Duodenal mucosa (tissue), 2 donors: ENCODE results near the gene FAM228B.
"Not testable (repeated sequence)": the region's sequence is repeated elsewhere in the genome, so short reads cannot be mapped to it uniquely, and the experiment has no call there.

Experiments
- H3K27ac ChIP-seq: one replicate; pipeline ENCODE4 v1.7.0; 2013; ENCODE audit warnings: low read depth, low read length
- H3K27me3 ChIP-seq, 2 donors: one replicate each; pipeline ENCODE4 v1.7.0; 2013; ENCODE audit warnings: low read length in 2 of 2, control low read depth in 1 of 2; ENCODE audit not compliant: insufficient read depth in 2 of 2, control insufficient read depth in 1 of 2
- H3K36me3 ChIP-seq, 2 donors: one replicate each; pipeline ENCODE4 v1.7.0; 2013; ENCODE audit warnings: low read length in 2 of 2, control low read depth in 1 of 2; ENCODE audit not compliant: insufficient read depth in 2 of 2, control insufficient read depth in 1 of 2
- H3K4me1 ChIP-seq, 2 donors: one replicate each; pipeline ENCODE4 v1.7.0; 2013; ENCODE audit warnings: low read length in 2 of 2, control low read depth in 1 of 2; ENCODE audit not compliant: insufficient read depth in 2 of 2, control insufficient read depth in 1 of 2
- H3K4me3 ChIP-seq, 2 donors: one replicate each; pipeline ENCODE4 v1.7.0; 2013; ENCODE audit warnings: low read length in 2 of 2, low read depth in 1 of 2
- H3K9ac ChIP-seq, 2 donors: one replicate each; pipeline ENCODE4 v1.7.0; 2013; ENCODE audit warnings: low read length in 2 of 2, low read depth in 1 of 2
- H3K9me3 ChIP-seq, 2 donors: one replicate each; pipeline ENCODE4 v1.7.0; 2013; ENCODE audit warnings: low read length in 2 of 2, control low read depth in 1 of 2; ENCODE audit not compliant: control insufficient read depth in 1 of 2

FAM228B gene

DNA sequence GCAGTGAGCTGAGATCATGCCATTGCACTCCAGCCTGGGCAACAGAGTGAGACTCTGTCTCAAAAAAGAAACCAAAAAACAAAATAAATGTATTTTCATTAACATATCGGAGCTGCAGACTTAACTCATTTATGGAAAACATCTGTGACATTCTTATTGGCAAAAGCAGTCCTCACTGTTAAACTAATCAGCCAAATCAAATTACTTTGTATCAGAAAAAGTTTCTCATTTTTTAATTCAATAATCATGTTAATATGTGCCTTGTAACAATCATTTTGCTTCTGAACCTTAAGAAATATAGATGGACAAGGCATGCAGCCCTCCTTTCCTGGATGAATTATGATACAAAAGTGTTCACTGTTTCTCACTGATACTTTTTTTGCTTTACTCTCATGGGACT, 20.6 kb upstream of the FAM228B start:
- H3K9ac ChIP-seq, result no peak overlapping the region
- no peak overlapping the region for H3K4me3 ChIP-seq
- no peaks in the 10 kb centered on the region for H3K36me3 ChIP-seq
- no peak overlapping the region for H3K27ac ChIP-seq
- H3K4me1 ChIP-seq, result no peaks in the 10 kb centered on the region
- no peaks in the 10 kb centered on the region for H3K9me3 ChIP-seq
- H3K27me3 ChIP-seq, result no peaks in the 10 kb centered on the region

DNA sequence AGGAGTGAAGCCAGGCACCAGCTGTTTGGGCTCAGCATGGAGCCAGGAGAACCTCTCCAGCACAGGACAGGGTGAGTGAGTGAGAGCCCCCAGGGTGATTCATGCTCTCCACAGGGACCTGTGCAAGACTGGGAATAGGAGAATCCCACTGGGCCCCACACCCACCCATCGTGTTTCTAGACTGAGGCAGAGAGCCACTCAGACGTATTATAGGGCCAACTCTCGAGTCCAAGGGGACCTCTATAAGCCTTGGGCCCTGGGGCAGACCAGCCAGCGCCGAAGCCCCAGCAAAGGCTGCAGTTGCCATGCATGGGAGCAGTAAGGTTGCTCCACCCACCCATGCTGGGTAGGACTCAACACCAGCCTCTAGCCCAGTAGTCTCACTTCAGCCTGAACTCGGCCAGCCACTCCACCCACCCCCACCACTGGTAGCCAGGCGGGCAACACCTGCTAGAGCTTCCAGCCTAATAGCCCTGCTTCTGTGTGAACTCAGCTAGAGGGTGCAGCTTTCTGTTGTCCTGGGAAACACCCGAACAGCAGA, 19.1 kb upstream of the FAM228B start:
- H3K27me3 ChIP-seq, result no peaks in the 10 kb centered on the region
- no peak overlapping the region for H3K27ac ChIP-seq
- H3K4me3 ChIP-seq, result no peak overlapping the region
- H3K9me3 ChIP-seq, result no peaks in the 10 kb centered on the region
- no peaks in the 10 kb centered on the region for H3K4me1 ChIP-seq
- no peaks in the 10 kb centered on the region for H3K36me3 ChIP-seq
- H3K9ac ChIP-seq, result no peak overlapping the region

DNA sequence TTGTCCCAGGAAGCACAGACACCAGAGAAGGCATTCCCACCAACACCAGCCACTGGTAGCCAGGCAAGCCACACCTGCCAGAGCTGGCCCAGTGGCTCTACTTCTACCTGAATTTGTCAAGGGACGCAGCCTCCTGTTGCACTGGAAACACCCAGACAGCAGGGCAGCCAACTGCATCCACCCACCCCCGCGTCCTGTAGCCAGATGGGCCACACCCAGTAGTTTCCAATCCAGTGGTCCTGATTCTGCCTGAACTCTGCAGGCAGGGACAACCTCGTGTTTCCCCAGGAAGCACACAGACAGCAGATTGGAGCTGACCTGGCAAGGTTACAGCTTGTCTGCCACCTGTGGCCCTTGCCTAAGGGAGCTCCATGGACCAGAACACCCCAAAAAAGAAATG, 18.4 kb upstream of the FAM228B start:
- Histone ChIP-seq H3K27me3 (no peaks in the 10 kb centered on the region), H3K4me1 (no peaks in the 10 kb centered on the region), H3K36me3 (no peaks in the 10 kb centered on the region), H3K9me3 (no peaks in the 10 kb centered on the region), H3K27ac (no peak overlapping the region), H3K9ac (no peak overlapping the region), H3K4me3 (no peak overlapping the region)

DNA sequence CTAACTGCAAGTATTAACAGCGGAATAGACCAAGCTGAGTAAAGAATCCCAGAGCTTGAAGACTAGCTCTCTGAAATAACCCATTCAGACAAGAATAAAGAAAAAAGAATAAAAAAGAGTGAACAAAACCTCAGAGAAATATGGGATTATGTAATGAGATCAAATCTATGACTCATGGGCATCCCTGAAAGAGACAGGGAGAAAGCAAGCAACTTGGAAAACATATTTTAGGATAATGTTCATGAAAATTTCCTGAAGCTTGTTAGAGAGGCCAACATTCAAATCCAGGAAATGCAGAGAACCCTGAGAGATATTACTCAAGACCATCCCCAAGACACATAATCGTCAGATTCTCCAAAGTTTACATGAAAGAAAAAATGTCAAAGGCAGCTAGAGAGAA, 17.5 kb upstream of the FAM228B start:
- H3K4me3 ChIP-seq, result no peak overlapping the region
- H3K27ac ChIP-seq, result no peak overlapping the region
- H3K9me3 ChIP-seq, result no peaks in the 10 kb centered on the region
- no peak overlapping the region for H3K9ac ChIP-seq
- no peaks in the 10 kb centered on the region for H3K4me1 ChIP-seq
- no peaks in the 10 kb centered on the region for H3K36me3 ChIP-seq
- no peaks in the 10 kb centered on the region for H3K27me3 ChIP-seq

DNA sequence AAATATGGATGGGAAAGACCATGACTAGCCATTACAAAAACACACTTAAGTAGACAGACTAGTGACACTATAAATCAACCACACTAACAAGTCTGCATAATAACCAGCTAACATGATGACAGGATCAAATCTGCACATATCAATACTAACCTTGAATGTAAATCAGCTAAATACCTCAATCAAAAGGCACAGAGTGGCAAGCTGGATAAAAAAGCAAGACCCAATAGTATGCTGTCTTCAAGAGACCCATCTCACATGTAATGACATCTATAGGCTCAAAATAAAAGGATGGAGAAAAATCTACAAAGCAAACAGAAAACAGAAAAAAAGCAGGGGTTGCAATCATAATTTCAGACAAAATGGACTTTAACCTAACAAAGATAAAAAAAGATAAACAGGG, 16.5 kb upstream of the FAM228B start:
- Histone ChIP-seq H3K36me3 (no peaks in the 10 kb centered on the region), H3K27me3 (no peaks in the 10 kb centered on the region), H3K9ac (no peak overlapping the region), H3K4me1 (no peaks in the 10 kb centered on the region), H3K9me3 (no peaks in the 10 kb centered on the region), H3K4me3 (no peak overlapping the region), H3K27ac (no peak overlapping the region)

DNA sequence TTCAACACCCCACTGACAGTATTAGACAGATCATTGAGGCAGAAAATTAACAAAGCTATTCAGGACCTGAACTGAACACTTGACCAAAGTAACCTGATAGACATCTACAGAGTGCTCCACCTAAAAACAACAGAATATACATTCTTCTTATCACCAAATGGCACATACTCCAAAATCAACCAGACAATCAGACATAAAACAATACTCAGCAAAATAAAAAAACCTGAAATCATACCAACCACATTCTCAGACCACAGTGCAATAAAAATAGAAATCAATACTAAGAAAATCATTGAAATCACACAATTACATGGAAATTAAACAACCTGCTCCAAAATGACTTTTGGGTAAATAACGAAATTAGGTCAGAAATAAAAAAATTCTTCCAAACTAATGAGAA, 15.9 kb upstream of the FAM228B start:
- Histone ChIP-seq H3K36me3 (no peaks in the 10 kb centered on the region), H3K27ac (no peak overlapping the region), H3K27me3 (no peaks in the 10 kb centered on the region), H3K4me1 (no peaks in the 10 kb centered on the region), H3K9me3 (no peaks in the 10 kb centered on the region), H3K4me3 (no peak overlapping the region), H3K9ac (no peak overlapping the region)

DNA sequence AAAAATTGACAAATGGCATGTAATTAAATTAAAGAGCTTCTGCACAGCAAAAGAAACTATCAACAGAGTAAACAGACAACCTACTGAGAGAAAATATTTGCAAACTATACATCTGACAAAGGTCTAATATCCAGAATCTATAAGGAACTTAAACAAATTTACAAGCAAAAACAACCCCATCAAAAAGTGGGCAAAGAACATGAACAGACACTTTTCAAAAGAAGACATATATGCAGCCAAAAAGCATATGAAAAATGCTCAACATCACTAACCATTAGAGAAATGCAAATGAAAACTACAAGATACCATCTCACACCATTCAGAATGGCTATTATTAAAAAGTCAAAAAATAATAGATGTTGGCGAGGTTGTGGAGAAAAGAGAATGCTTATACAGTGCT, 13.8 kb upstream of the FAM228B start:
- H3K4me3 ChIP-seq, H3K27me3 ChIP-seq, H3K4me1 ChIP-seq, H3K9me3 ChIP-seq, H3K27ac ChIP-seq, H3K9ac ChIP-seq, H3K36me3 ChIP-seq: not testable (repeated sequence)

DNA sequence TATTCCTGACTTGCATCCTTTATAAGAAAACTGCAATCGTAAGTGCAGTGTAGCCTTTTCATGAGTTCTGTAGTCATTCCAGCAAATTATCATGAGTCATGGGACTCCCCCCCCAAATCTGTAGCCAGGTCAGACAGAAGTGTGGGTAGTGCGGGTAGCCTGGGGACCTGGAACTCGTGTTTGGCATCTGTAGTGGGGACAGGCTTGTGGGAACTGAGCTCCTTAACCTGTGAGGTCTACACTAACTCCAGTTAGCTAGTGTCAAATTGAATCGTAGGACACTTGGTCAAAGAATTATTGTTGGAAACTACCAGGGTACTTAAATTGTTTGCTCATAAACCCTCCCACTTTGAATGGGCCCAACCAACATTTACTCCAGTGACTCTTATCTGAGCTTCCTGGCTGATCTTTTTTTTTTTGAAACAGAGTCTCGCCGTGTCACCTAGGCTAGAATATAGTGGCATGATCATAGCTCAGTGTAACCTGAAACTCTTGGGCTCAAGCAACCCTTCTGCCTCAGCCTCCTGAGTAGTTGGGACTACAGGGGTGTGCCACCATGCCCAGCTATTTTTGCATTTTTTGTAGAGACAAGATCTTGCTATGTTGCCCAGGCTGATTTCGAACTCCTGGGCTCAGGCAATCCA, 12.5 kb upstream of the FAM228B start:
- Histone ChIP-seq H3K27ac (no peak overlapping the region), H3K27me3 (no peaks in the 10 kb centered on the region)

DNA sequence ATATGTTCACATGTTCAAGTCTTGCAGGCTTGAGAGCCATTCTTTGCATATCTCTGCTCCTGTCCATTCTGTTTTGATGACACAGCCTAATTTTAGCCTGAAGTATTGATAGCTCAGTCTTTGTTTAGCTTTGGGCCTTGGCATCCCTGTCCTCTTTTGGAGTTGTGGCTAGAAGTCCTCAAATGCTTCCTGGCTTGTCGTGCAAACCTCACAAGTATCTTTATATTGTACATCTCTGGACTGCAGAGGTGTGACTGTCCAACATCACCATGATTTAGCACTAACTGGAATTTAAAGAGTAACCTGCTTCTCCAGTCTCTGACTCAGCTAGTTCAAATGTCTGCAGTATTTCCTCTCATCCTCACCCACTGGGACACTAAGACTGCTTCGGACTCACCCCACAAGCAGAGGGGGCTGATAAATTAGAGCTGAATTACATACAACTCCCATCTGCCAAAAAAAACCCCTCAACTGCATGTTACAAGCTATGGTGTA, 11.8 kb upstream of the FAM228B start:
- no peak overlapping the region for H3K27ac ChIP-seq
- H3K4me1 ChIP-seq, result no peaks in the 10 kb centered on the region
- H3K4me3 ChIP-seq, result no peak overlapping the region
- H3K27me3 ChIP-seq, result no peaks in the 10 kb centered on the region
- H3K9me3 ChIP-seq, result no peaks in the 10 kb centered on the region
- no peak overlapping the region for H3K9ac ChIP-seq
- H3K36me3 ChIP-seq, result no peaks in the 10 kb centered on the region

More for the DNA sequence above, 12.5 kb upstream of the FAM228B start:
- H3K9me3 ChIP-seq, result no peaks in the 10 kb centered on the region
- H3K9ac ChIP-seq, result no peak overlapping the region
- H3K4me1 ChIP-seq, result no peaks in the 10 kb centered on the region
- H3K4me3 ChIP-seq, result no peak overlapping the region
- no peaks in the 10 kb centered on the region for H3K36me3 ChIP-seq

DNA sequence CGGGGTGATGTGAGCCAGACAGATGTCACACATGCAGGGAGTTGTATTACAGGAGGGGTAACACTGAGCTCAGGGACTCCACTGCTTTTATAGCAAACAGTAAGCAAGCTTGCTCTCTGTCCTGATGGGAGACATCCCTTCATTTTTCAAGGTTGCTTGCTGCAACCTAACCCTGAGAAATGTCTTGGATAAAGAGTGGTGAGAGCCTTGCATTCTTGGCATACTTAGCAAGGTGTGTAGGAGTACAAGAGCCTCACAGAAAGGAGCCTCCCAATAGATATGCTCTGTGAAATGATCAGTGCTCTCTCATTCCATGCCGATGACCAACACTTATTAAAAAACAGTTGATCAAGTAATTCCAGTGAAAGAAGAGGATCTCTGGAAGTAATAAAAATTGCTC, 8.2 kb upstream of the FAM228B start:
- Histone ChIP-seq H3K36me3 (no peaks in the 10 kb centered on the region), H3K9ac (no peak overlapping the region)

More for the DNA sequence above, 8.2 kb upstream of the FAM228B start:
- no peak overlapping the region for H3K4me3 ChIP-seq
- H3K9me3 ChIP-seq, result no peaks in the 10 kb centered on the region
- no peak overlapping the region for H3K27ac ChIP-seq
- no peaks in the 10 kb centered on the region for H3K27me3 ChIP-seq
- no peaks in the 10 kb centered on the region for H3K4me1 ChIP-seq
